Measurements from ENCODE around the gene EFNA1.

DNA sequence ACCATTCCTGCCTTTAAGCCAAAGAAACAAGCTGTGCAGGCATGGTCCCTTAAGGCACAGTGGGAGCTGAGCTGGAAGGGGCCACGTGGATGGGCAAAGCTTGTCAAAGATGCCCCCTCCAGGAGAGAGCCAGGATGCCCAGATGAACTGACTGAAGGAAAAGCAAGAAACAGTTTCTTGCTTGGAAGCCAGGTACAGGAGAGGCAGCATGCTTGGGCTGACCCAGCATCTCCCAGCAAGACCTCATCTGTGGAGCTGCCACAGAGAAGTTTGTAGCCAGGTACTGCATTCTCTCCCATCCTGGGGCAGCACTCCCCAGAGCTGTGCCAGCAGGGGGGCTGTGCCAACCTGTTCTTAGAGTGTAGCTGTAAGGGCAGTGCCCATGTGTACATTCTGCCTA is 6.6 kb downstream of the EFNA1 start:
- TF ChIP-seq ATF2 (IDR thresholded peaks at IDR 0.05; ENCODE audit: low read length) = no peak
- TF ChIP-seq, protein P1, sequence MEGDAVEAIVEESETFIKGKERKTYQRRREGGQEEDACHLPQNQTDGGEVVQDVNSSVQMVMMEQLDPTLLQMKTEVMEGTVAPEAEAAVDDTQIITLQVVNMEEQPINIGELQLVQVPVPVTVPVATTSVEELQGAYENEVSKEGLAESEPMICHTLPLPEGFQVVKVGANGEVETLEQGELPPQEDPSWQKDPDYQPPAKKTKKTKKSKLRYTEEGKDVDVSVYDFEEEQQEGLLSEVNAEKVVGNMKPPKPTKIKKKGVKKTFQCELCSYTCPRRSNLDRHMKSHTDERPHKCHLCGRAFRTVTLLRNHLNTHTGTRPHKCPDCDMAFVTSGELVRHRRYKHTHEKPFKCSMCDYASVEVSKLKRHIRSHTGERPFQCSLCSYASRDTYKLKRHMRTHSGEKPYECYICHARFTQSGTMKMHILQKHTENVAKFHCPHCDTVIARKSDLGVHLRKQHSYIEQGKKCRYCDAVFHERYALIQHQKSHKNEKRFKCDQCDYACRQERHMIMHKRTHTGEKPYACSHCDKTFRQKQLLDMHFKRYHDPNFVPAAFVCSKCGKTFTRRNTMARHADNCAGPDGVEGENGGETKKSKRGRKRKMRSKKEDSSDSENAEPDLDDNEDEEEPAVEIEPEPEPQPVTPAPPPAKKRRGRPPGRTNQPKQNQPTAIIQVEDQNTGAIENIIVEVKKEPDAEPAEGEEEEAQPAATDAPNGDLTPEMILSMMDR (IDR thresholded peaks at IDR 0.05; ENCODE audit: control extremely low read depth in 1 of 3, insufficient read depth in 1 of 3, low read depth in 1 of 3, low read length in 3 of 3) = no peak
- TF ChIP-seq EZH2 (IDR thresholded peaks at IDR 0.05; ENCODE audit: low read depth, low read length, severe bottlenecking) = no peak
- no peak for TF ChIP-seq NRF1 (IDR thresholded peaks at IDR 0.05; ENCODE audit: low read depth, low read length)
- TF ChIP-seq ZNF274 (IDR thresholded peaks at IDR 0.05; ENCODE audit: borderline replicate concordance, extremely low read depth, low read length) = no peak
- TF ChIP-seq RFX5 (IDR thresholded peaks at IDR 0.05; ENCODE audit: borderline replicate concordance, low read depth, low read length) = no peak
- no peak for TF ChIP-seq POLR2AphosphoS5 (IDR thresholded peaks at IDR 0.05; ENCODE audit: low read depth, low read length)
- TF ChIP-seq RXRA (IDR thresholded peaks at IDR 0.05; ENCODE audit: insufficient read depth, low read depth, low read length) = no peak

Measured in H1 (cell line).